Activated CD4-positive, alpha-beta T cell treated with anti-CD3 and anti-CD28 coated beads, Interleukin-2, amount 50 U/mL, for 1 hour (primary cell): ENCODE data around the gene NET1.
"Not testable (repeated sequence)": the region's sequence is repeated elsewhere in the genome, so short reads cannot be mapped to it uniquely, and the experiment has no call there.

Experiments used
- DNase-seq: peaks from one replicate; pipeline ENCODE4 v3.0.0-alpha.2; 2020

The NET1 gene

DNA sequence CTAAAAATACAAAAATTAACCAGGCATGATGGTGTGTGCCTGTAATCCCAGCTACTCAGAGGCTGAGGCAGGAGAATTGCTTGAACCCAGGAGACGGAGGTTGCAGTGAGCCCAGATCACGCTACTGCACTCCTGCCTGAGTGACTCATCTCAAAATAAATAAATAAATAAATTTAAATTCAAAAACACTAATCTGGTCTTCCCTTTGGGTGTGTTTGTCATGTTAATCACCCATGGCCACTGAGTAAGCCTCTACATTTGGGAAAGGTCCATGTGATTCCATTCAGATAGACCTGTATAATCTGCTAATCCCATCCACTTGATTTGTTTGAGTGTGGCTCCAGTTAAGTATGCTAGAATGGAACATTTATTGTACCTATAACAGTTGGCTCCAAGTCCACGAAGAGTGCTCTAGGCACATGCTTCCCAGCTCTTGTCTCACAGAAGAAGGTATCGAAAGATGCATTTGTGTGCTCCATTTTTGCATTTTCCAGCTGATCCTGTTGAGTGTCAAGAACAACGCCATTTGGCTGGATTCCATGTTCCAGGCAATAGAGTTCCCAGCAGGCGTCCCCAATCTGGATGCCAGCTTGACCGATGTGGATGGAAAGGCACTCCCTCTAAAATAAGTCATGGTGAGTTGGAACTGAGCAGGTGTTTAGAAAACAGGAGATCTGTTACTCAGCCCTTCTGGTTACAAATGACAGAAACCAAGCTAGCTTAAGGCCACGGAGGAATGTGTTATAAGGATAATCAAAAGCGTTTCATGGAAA, 11.7 kb upstream of the NET1 start:
- DNase-seq: no peak

DNA sequence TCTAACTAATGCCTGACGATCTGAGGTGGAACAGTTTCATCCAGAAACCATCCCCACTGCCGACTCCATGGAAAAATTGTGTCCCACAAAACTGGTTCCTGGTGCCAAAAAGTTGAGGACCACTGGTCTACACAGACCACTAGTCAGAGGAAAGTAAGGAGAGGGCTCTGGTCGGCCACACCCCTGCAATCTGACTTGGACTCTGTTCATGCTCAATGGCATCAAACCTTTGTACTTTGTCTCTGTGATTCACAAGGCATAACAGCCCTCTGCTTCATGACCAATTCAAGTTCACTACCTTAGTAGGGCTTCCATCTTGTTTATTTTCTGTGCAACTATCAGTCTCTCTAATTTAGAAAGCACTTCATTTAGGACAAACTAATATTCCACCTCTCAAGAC, 9.6 kb upstream of the NET1 start:
- DNase-seq: no peak

DNA sequence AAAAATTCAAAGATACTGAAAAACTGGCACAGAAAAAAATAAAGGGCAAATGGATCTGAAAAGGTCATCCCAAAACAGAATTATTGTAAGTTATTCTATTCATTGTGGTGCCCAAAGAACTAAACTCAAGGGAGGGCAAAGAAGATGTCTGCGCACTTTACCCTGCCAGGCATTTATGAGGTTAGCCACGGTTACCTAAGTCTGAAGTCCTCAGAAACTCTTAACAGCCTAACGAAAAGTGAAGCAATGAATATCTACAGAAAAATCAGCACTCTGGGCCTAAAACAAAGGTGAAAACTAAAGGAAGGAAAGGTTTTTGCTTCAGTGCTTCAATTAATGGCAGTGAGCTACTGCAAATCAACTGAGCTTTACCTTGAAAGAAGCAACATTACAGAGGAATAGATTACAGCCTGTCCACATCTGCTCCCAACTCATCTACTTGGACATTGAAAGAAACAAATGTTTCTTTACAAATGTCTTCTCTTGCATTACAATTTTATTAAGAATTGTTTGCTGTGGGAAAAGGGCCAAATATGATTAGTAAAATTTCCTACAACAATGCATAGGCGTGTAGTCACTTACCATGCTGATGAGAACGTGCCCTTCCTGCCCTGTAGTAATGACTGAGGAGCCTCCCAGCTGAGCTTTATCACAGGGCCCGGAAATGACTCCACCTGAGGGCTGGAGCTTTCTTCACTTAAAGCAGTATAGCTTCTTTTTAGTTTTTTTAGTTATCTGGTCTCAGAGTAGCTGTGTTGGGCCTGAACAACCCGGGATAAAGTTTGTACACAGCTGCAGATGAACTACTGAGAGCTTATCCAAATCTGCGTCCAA, 7.9 kb upstream of the NET1 start, which contains the start of gene TUBAL3:
Gene TUBAL3, minus strand, starts transcription at position 621 of the 834 bp plus-strand sequence. Its CDS starts 36 bp downstream, at position 585.
- no peak for DNase-seq

DNA sequence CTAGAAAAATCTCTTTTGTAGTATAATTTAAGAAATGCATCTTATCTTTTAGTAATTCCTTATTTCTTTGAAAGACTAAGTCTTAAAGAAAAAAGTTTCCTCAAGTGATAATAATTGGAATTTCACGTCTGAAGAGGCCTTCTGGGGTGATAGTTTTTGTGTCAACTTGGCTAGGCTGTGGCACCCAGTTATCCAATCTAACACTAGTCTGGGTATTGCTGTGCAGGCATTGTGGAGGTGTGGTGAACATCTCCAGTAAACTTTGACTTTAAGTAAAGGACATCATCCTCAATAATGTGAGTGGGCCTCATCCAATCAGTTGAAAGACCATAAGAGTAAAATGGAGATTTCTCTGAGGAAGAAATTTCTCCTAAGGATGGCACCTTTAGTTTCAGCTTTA, 5.4 kb upstream of the NET1 start:
- DNase-seq: no peak

DNA sequence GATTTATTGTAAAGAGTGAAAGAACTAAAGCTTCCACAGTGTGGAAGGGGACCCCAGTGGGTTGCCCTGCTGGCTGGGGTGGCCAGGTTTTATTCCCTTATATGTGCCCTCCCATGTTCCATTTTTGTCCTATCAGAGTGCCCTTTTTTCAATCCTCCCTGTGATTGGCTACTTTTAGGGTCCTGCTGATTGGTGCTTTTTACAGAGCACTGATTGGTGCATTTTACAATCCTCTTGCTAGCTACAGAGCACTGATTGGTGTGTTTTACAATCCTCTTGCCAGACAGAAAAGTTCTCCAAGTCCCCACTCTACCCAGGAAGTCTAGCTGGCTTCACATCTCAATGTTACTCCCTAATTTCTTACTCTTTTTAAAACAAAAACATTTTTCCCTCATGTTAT, 1.6 kb upstream of the NET1 start:
- DNase-seq: not testable (repeated sequence)

DNA sequence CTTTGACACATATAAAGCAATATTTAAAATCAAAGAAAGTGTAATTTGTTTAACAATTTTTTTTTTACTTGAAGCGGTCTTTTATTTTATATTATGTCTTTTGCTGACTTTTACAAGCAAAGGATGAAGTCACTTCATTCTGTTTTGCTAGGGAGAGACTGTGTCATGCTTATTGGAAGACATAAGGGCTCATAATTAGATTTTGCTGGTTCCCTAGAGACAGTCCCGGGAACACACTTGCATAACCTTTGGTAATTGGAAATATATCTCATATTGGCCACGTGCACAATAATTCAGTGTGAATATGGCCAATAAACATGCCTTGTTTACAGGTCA, 448 bp upstream of the NET1 start:
- DNase-seq: no peak

DNA sequence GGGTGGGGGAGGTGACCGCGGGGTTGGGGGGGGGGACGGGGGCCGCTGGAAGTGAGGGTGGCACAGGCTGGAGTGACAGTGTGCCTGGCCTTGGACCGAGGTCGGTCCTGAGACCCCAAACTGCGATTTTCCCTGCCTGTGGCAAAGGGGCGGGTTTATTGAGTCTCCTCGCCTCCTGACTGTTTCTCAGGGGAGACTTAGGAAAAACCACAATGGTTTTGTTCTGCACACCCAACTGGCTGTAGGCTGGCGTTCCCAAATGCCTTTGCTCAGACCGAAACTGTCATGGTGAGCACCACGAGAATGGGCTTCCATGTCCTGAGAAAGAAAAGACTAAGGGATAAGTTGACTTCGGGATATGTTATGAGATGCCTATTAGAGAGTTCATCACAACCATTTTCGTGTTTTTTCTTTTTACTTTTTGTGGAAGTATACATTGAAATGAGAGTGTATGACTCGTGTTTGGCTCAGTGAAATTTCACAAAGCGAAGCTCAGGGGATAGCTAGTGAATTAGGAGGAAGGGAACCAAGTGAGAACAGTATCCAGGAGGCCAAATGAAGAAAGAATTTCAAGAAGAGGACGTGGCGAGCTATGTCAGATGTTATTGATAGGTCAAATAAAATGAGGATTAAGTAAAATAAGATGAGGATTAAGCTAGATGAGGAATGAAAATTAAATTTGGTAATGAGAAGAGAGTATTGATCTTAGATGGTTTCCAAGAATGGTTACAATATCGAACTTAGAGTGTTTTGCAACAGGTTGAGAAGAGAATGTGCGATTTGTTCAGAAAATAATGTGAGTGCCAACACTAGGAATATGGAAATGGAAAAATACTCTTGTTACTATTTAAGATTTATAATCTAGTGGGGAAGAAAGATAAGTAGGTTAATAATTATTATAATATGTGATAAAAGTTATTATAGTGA, 918 bp downstream of the NET1 start:
- no peak for DNase-seq

DNA sequence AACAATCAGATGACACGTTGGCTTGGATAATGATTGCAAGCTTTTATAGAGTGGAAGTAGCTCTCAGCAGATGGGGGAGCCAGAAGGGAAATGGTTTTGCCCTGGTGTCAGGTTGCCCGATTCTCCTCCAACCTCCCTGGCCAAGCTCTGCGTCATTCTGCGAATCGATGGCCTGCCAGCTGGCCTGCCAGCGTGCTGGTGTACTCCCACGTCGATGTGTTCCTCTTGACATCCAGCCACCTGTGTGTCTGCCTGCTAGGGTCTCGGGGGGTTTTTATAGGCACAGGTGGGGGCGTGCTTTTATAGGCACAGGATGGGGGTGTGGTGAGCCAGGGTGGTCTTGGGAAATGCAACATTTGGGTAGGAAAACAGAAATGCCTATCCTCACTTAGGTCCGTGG, 4.6 kb downstream of the NET1 start:
- DNase-seq: no peak

DNA sequence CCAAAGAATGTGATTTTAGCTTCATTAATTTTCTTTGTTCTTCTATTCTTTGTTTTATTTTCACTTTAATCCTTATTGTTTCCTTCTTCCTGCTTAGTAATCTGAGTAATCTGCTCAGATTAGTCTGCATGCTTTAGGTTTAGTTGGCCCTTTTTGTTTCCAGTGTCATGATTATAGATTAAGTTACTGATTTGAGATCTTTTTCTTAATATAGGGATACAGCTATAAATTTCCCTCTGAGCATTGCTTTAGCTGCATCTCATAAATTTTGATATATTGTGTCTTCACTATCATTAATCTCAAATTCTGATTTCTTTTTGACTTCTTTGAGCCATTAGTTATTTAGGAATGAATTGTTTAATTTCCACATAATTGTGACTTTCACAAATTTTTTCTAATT, 6.2 kb downstream of the NET1 start:
- DNase-seq: no peak

DNA sequence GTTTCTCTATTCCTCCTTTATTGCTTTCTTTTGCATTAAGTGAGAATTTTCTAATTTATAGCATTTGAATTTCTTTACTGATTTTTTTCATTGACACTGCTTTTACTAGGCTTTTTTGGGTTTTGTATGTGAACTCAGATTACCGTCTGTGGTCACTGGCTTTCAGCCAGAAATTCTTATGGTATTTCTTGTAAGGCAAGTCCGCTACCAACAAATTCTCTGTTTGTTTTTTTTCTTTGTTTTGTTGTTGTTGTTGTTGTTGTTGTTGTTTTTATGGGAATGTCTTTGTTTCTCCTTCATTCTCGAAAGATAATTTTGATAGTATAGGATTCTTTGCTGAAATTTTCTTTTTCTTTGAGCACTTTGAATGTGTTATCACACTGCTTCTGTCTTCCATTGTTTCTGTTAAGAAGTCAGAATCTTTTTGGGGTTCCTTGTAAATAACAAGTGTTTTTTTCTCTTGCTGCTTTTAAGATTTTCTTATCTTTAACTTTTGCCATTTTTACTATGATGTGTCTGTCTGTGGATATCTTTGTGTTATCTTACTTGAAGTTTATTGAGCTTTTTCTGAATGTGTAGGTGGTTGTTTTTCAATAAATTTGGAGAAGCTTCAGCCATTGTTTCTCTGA, 7.2 kb downstream of the NET1 start:
- DNase-seq: no peak

DNA sequence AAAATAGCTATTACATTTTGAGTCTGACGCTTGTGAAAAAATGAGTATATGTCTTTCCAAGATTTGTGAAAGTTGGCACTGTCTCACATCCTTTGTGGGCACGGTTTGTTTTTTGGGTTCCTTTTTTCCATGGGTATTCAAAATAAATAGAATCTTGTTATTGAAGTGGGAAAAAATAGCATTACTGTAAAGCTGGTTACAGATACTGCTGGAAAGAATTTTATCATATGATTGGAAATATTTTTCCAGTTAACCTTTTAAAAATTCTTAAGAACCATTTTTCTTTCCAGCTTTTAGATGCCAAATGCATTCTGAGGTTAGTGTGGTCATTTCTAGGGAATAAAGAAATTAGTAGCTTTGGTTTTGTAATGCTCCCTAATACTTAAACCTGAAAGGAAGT, 11.4 kb downstream of the NET1 start:
- DNase-seq: no peak

DNA sequence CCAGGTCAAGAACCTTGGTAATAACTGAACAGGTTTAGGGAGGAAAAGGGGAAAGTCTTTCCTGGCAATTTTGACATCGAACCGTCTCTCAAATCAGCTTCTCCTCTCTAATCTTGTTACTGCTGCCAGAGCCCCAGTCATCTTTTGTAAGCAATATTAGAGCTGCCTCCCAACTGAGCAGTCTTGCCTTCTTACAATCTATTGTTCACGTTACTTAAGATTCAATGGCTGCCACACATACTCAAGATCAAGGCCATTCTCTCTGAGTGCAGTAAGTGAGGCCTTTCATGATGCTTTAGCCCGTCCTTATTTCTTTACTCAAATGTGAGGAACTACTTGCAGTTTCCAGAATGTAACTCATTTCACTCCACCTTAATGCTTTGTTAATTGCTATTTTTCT, 12.4 kb downstream of the NET1 start:
- no peak for DNase-seq

DNA sequence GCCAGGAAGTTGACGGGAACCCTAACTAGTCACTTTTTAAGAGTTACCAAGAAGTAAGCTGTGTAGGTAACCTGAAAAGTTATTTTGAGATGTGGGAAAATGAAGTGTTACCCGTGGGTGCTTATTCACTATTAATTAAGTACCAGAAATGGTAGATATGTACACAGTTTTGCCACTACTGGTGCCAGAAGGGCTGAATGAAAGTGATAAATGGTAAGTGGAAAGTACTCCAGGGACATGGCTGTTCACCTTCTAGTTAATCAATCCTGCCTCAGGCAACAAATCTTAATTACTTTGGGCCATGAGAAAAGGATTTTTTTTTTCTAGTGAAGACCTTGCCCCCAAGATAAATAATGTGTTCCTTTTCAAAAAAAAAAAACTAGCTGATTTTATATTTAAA, 15.8 kb downstream of the NET1 start:
- no peak for DNase-seq

DNA sequence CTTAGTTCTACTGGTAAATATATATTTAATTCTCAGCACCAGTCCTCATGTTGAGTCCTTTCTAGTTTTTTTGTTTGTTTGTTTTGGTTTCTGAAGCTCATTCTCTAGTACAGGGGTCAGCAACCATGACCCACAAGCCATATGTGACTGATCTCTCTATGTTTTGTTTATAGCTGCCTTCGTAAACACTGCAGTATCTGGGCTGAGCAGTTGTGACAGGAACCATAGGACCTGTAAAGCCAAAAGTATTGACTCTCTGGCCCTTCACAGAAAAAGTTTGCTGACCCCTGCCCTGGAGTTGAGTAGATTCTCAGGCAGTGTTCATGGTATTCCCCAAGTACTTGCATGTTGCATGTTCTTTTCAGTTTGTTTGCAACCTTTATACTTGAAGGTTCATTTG, 20.8 kb downstream of the NET1 start:
- no peak for DNase-seq

DNA sequence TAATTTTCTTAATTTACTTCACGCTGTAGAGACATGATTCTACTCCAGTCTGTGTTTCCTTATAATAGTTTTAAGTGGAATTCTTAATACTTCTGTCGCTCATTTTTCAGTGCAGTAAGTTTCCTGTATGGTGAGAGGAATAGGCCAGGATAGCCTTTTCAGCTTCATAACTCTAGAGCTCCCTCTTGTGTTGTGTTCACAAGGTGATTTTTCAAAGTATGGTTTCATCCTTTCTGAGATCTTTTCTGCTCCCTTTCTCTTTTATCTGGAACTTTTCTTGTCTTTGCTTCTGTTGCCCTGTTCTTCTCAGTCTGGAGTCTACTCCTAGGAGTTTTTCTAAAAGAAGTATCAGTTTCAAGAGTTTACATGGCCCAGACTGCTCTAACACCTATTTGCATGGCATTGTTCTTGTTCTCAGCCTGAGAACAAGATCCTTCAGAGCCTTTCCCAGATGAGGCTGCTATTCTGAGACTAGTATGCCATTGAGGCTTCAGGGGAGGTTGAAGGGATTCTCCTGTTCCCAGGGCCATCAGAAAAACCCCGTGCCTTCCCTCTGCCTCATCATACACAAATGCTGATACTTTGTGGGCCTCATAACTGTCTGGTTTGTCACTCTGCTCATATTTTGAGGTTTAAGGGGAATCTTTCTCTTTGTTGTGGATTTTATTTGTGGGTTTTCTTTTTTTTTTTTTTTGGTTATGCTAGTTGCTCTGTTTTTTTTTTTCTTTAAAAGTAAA, 21.8 kb downstream of the NET1 start:
- no peak for DNase-seq

DNA sequence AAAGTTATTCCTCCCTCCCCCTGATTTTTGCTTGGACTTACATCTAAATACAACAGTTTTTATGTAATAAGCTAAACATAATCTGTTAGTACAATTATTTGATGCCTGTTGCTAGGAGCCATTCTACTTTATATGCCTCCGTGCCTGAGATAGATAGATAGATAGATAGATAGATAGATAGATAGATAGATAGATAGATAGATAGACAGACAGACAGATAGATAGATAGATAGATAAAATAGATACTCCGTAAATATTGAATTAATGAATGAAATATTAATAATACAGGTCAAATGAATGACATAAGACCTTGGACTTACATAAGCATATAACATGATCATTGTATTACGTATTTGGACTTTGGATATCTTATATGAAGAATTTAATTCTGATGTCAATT, 23.0 kb downstream of the NET1 start:
- DNase-seq: no peak

DNA sequence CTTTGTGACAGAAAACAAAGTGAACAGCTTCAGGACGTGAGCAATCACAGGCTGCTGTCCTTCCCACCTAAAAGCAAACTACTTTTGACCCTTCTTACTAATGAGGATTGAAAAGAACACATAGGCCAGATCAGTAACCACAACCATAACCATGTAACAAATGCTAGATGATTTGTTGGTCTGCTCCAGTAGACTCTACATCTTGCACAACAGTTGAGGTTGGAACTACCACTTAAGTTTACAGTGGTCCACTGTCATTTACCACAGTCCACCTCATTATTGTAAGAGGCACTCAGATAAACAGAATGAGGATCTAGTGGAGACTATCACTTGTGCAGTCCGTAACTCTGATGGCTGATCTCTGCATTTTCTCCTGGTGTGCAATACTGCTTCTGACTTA, 27.8 kb downstream of the NET1 start:
- no peak for DNase-seq

DNA sequence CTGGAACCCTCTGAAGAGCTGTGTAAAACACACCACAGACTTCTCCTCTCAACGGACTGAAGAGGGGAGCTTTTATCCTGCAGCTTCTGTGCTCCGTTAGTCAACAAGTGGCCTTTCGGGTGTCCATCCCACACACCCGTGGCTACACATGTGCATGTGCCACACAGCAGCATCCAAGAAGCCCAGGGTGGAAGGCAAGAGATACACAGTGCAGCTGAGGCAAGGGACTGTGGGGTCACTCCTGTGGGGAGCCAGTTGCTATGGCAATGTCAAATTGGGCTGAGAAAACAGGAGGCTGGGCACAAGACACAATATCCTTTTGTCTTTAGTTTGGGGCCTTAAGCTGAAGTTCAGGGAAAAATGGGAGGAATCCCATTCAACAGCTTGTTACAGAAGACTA, 28.7 kb downstream of the NET1 start:
- no peak for DNase-seq

DNA sequence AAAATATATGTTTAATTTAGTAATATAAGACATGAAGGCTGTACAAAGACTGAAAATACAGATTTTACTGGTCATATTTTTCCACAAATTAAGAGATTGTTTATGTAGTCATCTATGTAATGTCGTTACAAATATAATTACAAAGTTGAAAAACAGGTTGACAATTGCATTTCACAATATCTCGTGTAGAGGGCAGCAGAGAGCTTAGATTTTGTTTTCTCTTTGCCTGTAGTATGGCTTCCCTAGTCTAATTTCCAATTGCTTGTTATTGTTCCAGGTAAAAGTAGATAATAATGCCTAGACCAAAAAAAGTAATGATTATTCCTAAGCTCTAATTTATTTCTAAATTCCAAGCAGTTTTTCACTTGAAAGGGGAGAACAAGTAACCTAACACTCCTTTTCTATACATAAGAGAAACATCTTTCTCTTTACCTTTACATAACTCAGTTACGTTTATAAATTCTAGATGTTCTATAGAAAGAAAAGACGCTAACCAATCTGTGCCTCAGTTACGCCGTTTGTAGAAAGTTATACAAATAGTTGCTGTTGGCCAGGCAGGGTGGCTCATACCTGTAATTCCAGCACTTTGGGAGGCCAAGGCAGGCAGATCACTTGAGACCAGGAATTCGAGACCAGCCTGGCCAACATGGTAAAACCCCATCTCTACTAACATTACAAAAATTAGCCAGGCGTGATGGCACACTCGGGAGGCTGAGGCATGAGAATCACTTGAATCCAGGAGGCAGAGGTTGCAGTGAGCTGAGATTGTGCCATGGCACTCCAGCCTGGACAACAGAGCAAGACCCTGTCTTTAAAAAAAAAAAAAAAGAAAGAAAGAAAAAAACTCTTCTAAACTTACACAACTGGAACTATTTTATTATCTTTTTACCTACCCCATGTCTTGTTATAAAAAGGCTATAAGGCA, 30.0 kb downstream of the NET1 start:
- peak; percentile 8 for DNase-seq

DNA sequence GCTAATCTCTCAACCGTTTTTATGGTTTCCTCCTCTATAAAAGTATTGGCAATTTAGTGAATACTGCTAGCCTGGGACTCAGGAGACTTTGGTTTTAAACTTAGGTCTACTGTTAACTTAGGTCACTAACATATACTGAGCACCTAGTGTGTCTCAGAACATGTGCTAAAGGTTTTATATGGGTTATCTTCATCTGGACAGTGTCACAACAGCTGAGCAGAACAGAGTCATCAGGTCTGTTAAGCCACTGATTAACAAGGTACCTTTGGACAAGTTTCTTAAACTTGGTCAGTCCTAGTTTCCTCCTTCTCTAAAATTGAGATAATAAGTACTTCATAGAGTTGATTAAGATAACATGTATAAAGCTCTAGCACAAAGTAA, 30.6 kb downstream of the NET1 start:
- no peak for DNase-seq

DNA sequence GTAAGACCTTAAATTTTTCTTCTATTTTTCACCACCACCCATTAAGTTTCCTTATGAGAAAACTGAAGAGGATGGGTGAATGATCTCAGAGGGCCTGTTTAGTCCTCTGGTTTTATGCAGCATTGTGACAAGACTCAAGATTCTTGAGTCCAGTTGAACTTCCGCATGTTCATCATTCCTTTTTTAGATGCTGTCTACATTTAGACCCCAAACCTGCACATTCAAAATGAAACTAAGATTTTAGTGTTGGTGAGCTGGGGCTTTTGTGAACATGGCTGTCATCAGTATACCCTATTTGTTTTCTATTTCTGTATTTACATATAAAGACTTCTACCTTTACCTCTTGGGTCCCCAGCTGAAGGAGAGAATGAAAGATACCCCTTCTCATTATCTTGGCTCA, 31.1 kb downstream of the NET1 start:
- DNase-seq: no peak
